ENCODE data around the gene TLE2.

- no peak for TF ChIP-seq JUN (IDR thresholded peaks at IDR 0.05; ENCODE audit: borderline replicate concordance, insufficient read depth, insufficient read length, low read depth)
- no peak for TF ChIP-seq EZH2 (IDR thresholded peaks at IDR 0.05; ENCODE audit: borderline replicate concordance, low read depth, low read length, severe bottlenecking)
- no peak for TF ChIP-seq CTCF (IDR thresholded peaks at IDR 0.05; ENCODE audit: extremely low read depth in 1 of 2, insufficient read depth in 1 of 2, low read depth in 1 of 2, low read length in 2 of 2)
- TF ChIP-seq POLR2A (IDR thresholded peaks at IDR 0.05; ENCODE audit: low read depth, low read length): no peak
- TF ChIP-seq FOS (IDR thresholded peaks at IDR 0.05; ENCODE audit: borderline replicate concordance, insufficient read depth, low read length): no peak
- no peak for TF ChIP-seq MYC (IDR thresholded peaks at IDR 0.05; ENCODE audit: low read depth, low read length)
- no peak for TF ChIP-seq MAX (IDR thresholded peaks at IDR 0.05; ENCODE audit: insufficient read depth, insufficient read length)
- TF ChIP-seq POLR2AphosphoS5 (IDR thresholded peaks at IDR 0.05; ENCODE audit: insufficient read depth, low read depth, low read length): no peak
- TF ChIP-seq GATA2 (IDR thresholded peaks at IDR 0.05; ENCODE audit: insufficient read depth, insufficient read length, low read depth, low read length): no peak
Measured at GRCh38 chr19:2978166-2978767, 50.8 kb downstream of the TLE2 start.

Data from endothelial cell of umbilical vein (primary cell).